ENCODE data around the gene RAD9B.

DNA sequence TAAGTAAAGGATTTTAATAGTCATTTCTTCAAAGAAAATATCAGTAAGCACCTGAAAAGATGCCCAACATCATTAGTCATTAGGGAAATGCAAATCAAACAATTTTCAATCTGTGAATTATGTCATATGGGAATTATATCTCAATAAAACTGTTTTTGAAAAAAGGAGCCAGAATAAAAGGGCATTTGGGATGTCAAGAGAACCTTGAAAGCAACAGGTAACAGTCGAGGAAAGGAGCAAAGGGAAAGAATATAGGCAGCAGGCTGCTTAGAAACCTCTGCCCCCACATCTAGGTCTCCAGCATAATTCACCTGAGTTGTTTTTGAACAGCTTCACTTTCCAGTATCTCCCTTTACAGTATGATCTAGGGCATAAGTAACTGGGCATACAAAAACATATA, 12.2 kb downstream of the RAD9B start:
- TF ChIP-seq, protein P1, sequence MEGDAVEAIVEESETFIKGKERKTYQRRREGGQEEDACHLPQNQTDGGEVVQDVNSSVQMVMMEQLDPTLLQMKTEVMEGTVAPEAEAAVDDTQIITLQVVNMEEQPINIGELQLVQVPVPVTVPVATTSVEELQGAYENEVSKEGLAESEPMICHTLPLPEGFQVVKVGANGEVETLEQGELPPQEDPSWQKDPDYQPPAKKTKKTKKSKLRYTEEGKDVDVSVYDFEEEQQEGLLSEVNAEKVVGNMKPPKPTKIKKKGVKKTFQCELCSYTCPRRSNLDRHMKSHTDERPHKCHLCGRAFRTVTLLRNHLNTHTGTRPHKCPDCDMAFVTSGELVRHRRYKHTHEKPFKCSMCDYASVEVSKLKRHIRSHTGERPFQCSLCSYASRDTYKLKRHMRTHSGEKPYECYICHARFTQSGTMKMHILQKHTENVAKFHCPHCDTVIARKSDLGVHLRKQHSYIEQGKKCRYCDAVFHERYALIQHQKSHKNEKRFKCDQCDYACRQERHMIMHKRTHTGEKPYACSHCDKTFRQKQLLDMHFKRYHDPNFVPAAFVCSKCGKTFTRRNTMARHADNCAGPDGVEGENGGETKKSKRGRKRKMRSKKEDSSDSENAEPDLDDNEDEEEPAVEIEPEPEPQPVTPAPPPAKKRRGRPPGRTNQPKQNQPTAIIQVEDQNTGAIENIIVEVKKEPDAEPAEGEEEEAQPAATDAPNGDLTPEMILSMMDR (IDR thresholded peaks at IDR 0.05), result no peak
- TF ChIP-seq POLR2A (IDR thresholded peaks at IDR 0.05; ENCODE audit: low read depth), result no peak
- TF ChIP-seq EP300 (IDR thresholded peaks at IDR 0.05), result no peak

Data from esophagus muscularis mucosa (tissue), 4 donors.